ENCODE measurements around the gene PCDH1.

PCDH1 gene

GRCh38 chr5:141805874-141806595 is 72.2 kb downstream of the PCDH1 start:
- DNase-seq, result no peak

- DNase-seq, result no peak
Observed at GRCh38 chr5:141804475-141804874, 73.7 kb downstream of the PCDH1 start.
